K562 (cell line): ENCODE measurements around the gene GNPAT. TPM values are rescaled to one million over a fixed set of nuclear protein-coding genes. Genes with fewer than 3 reads are reported as not detected.

ENCODE experiments used
- ATAC-seq: fragments of 200-7000 bp; cut with Tn5 transposase; 3 replicates; pipeline ENCODE4 v1.9.1; 2020; ENCODE audit warnings: moderate library complexity
- BruUV-seq: library from RNA; stranded (reverse); fragments of 400-500 nt; replicated peaks from 2 replicates; lab custom pipeline; 2021; lab: Mats Ljungman, UMichigan
- CTCF ChIA-PET: fragments of 300-600 bp; formaldehyde crosslinking; extraction: SDS; loops from one replicate; lab custom pipeline; 2021; ENCODE audit warnings: low intra/inter-chr PET ratio; lab: Yijun Ruan, JAX
- POLR2A ChIA-PET: fragments of 300-600, 350-650 bp; sonication (Branson Sonifier 250); formaldehyde crosslinking; extraction: SDS; loops from one replicate; lab custom pipeline; 2021; ENCODE audit warnings: antibody characterized with exemption, inconsistent platforms; lab: Yijun Ruan, JAX
- DNase-seq, 4 experiments: peaks; one replicate each; pipeline versions ENCODE4 v3.0.0 to v3.0.0-alpha.2; 2011 to 2018; ENCODE audit warnings: low spot score in 3 of 4, mixed read lengths in 3 of 4; ENCODE audit errors: extremely low read depth in 1 of 4
- FAIRE-seq: peaks from 2 replicates; lab custom pipeline; 2011; peaks lifted over from hg19 to GRCh38; lab: Jason Lieb, UNC
- H2AFZ ChIP-seq: 2 replicates; pipeline ENCODE4 v1.6.0; 2011; ENCODE audit warnings: low read depth, low read length, control low read depth, inconsistent platforms
- H3K27ac ChIP-seq: fragments of 200-600 bp; 3 replicates; pipeline ENCODE4 v1.8.0; 2011; ENCODE audit warnings: low read depth, mild to moderate bottlenecking, control low read depth, inconsistent platforms, low read length, moderate library complexity, mixed read lengths; ENCODE audit errors: extremely low read depth
- H3K27me3 ChIP-seq, 2 experiments: fragments of 300-600 bp in 1 of 2; 2 replicates in 1 of 2; 3 replicates in 1 of 2; pipeline versions ENCODE4 v1.6.0 to v1.8.0; 2011; ENCODE audit warnings: inconsistent platforms in 2 of 2, low read length in 2 of 2, mild to moderate bottlenecking in 1 of 2, mixed read lengths in 1 of 2, moderate library complexity in 1 of 2; ENCODE audit not compliant: control insufficient read depth in 2 of 2, insufficient read depth in 2 of 2
- H3K36me3 ChIP-seq: fragments of 300-600 bp; 3 replicates; pipeline ENCODE4 v1.8.0; 2011; ENCODE audit warnings: mild to moderate bottlenecking, low read length, inconsistent platforms; ENCODE audit not compliant: control insufficient read depth, insufficient read depth
- H3K4me1 ChIP-seq, 2 experiments: fragments of 200-600 bp in 1 of 2; replicated peaks in 1 of 2; 2 replicates in 1 of 2; 3 replicates in 1 of 2; pipeline versions ENCODE4 v1.5.1 to v1.8.0; 2011; ENCODE audit warnings: inconsistent platforms in 2 of 2, low read length in 2 of 2, mild to moderate bottlenecking in 1 of 2, mixed read lengths in 1 of 2, moderate library complexity in 1 of 2; ENCODE audit not compliant: control insufficient read depth in 2 of 2, insufficient read depth in 2 of 2
- H3K4me2 ChIP-seq: 2 replicates; pipeline ENCODE4 v1.6.1; 2011; ENCODE audit warnings: low read length, control low read depth, inconsistent platforms, mixed read lengths; ENCODE audit not compliant: insufficient read depth
- H3K4me3 ChIP-seq: fragments of 200-600 bp; sonication (generic), shearing (Covaris generic); 2 replicates; pipeline ENCODE4 v1.5.1; 2016; ENCODE audit warnings: control low read depth, inconsistent platforms
- H3K79me2 ChIP-seq: fragments of 200-600 bp; 3 replicates; pipeline ENCODE4 v1.8.0; 2011; ENCODE audit warnings: low read length, inconsistent platforms; ENCODE audit not compliant: control insufficient read depth, insufficient read depth
- H3K9ac ChIP-seq, 2 experiments: 2 replicates each; pipeline versions ENCODE4 v1.6.0 to v1.6.1; 2011; ENCODE audit warnings: low read depth in 2 of 2, low read length in 2 of 2, control low read depth in 1 of 2, inconsistent platforms in 1 of 2, mild to moderate bottlenecking in 1 of 2, mixed read lengths in 1 of 2; ENCODE audit not compliant: insufficient read depth in 1 of 2
- H3K9me1 ChIP-seq: one replicate; pipeline ENCODE4 v1.6.0; 2011; ENCODE audit warnings: inconsistent platforms, mild to moderate bottlenecking, low read length, moderate library complexity; ENCODE audit not compliant: control insufficient read depth, insufficient read depth
- H3K9me3 ChIP-seq: replicated peaks from 2 replicates; pipeline ENCODE4 v1.5.1; 2011; ENCODE audit warnings: low read depth, low read length, inconsistent platforms; ENCODE audit not compliant: control insufficient read depth, insufficient read depth
- H4K20me1 ChIP-seq: replicated peaks from 2 replicates; pipeline ENCODE4 v1.6.1; 2011; ENCODE audit warnings: low read length, inconsistent platforms, mixed read lengths; ENCODE audit not compliant: control insufficient read depth, insufficient read depth
- CBFA2T3 ChIP-seq: fragments of 450-650 bp; IDR thresholded peaks from 2 replicates; pipeline ENCODE4 v1.6.1; 2017
- CCAR2 ChIP-seq: fragments of 200-400 bp; formaldehyde crosslinking; IDR thresholded peaks from 2 replicates; pipeline ENCODE4 v1.6.1; 2017; ENCODE audit warnings: mild to moderate bottlenecking, low read depth, low read length
- CSDE1 ChIP-seq, 2 experiments: fragments of 450-650 bp; IDR thresholded peaks; 2 replicates each; pipeline ENCODE4 v1.6.1; 2016; ENCODE audit warnings: mild to moderate bottlenecking in 1 of 2
- E2F3 ChIP-seq: fragments of 250-450 bp; sonication (Bioruptor Pico); IDR thresholded peaks from 2 replicates; pipeline ENCODE4 v1.4.0; 2020; ENCODE audit warnings: mild to moderate bottlenecking
- EP300 ChIP-seq: IDR thresholded peaks from 2 replicates; pipeline ENCODE4 v1.6.1; 2012; ENCODE audit warnings: low read length, improper control_type of control experiment
- FOXA3 ChIP-seq, 2 experiments: fragments of 450-650 bp in 1 of 2; sonication (generic) in 1 of 2; formaldehyde crosslinking; IDR thresholded peaks in 1 of 2; conservative IDR thresholded peaks in 1 of 2; 2 replicates each; pipeline versions ENCODE4 v1.4.0 to v1.8.0; 2020 to 2022; ENCODE audit warnings: mild to moderate bottlenecking in 2 of 2, missing genetic modification reagents in 1 of 2
- HDAC3 ChIP-seq: fragments of 450-650 bp; IDR thresholded peaks from 2 replicates; pipeline ENCODE4 v1.6.1; 2018; ENCODE audit warnings: borderline replicate concordance, mild to moderate bottlenecking, moderate library complexity; ENCODE audit not compliant: partially characterized antibody
- KLF1 ChIP-seq: fragments of 450-650 bp; IDR thresholded peaks from 2 replicates; pipeline ENCODE4 v1.6.1; 2016; ENCODE audit warnings: missing genetic modification characterization, missing compliant biosample characterization
- MCM3 ChIP-seq: fragments of 450-650 bp; IDR thresholded peaks from 2 replicates; pipeline ENCODE4 v1.6.1; 2016
- MEF2A ChIP-seq: IDR thresholded peaks from 2 replicates; pipeline ENCODE4 v1.6.1; 2011; ENCODE audit warnings: low read depth, mild to moderate bottlenecking, low read length, moderate library complexity; ENCODE audit not compliant: control insufficient read depth
- RBFOX2 ChIP-seq: fragments of 200-400 bp; formaldehyde crosslinking; IDR thresholded peaks from 2 replicates; pipeline ENCODE4 v1.6.1; 2017; ENCODE audit warnings: low read depth, mild to moderate bottlenecking, low read length, moderate library complexity
- RHOXF2B ChIP-seq: fragments of 250-450 bp; sonication (Bioruptor Pico); conservative IDR thresholded peaks from 2 replicates; pipeline ENCODE4 v1.5.1; 2021
- SMAD3 ChIP-seq: fragments of 450-650 bp; formaldehyde crosslinking; conservative IDR thresholded peaks from 2 replicates; pipeline ENCODE4 v1.4.0; 2020; ENCODE audit warnings: mild to moderate bottlenecking
- SMAD4 ChIP-seq: fragments of 250-450 bp; sonication (Bioruptor Pico); conservative IDR thresholded peaks from 2 replicates; pipeline ENCODE4 v1.8.0; 2021; ENCODE audit warnings: inconsistent platforms, mild to moderate bottlenecking, moderate library complexity
- YY1 ChIP-seq, 3 experiments: IDR thresholded peaks; 2 replicates each; pipeline ENCODE4 v1.6.1; 2011; ENCODE audit warnings: low read length in 2 of 3, mild to moderate bottlenecking in 2 of 3, moderate library complexity in 2 of 3, borderline replicate concordance in 1 of 3, control low read depth in 1 of 3, low read depth in 1 of 3; ENCODE audit not compliant: insufficient read depth in 3 of 3, insufficient replicate concordance in 2 of 3, control insufficient read depth in 1 of 3, insufficient read length in 1 of 3; ENCODE audit errors: extremely low read depth in 1 of 3
- ZNF444 ChIP-seq: fragments of 250-450 bp; sonication (Bioruptor Pico); IDR thresholded peaks from 2 replicates; pipeline ENCODE4 v1.4.0; 2020; ENCODE audit warnings: mild to moderate bottlenecking, moderate library complexity
- WGBS: fragments of 100-300 bp; shearing (Covaris generic); methylation state at CpG from one replicate; pipeline ENCODE4 v1.1.6; 2016; ENCODE audit warnings: low coverage, mixed read lengths; ENCODE audit not compliant: insufficient coverage; ENCODE audit errors: missing lambda C conversion rate; 5-methylcytosine and 5-hydroxymethylcytosine counted together
- in situ Hi-C: fragments of 300-500 bp; cut with MboI; formaldehyde crosslinking; loops from 4 replicates; pipeline ENCODE4 v1.15.0; 2018; ENCODE audit warnings: inconsistent platforms, mixed read lengths
- intact Hi-C: fragments of 100-400 bp; cut with micrococcal nuclease; formaldehyde crosslinking; loops from 2 replicates; pipeline ENCODE4 v1.14.2; 2022
- polyA plus RNA-seq, 8 experiments: library from polyadenylated mRNA; depleted of rRNA in 4 of 8; stranded (reverse) in 5 of 8; unstranded in 3 of 8; fragments of >200 nt; fragmentation: Nextera tagmentation in 2 of 8; fragmentation: Illumina TruSeq in 1 of 8; extraction: Ambion mirVana in 2 of 8; extraction: Trizol in 1 of 8; gene quantifications; 2 replicates each; pipeline versions ENCODE4 v1.2.1 to v1.2.3, GENCODE V29; 2011 to 2014; ENCODE audit warnings: inconsistent platforms in 1 of 8, missing spikeins in 1 of 8
- total RNA-seq, 7 experiments: library from RNA; depleted of rRNA in 6 of 7; stranded (reverse); fragments of >200 nt in 6 of 7; fragmentation: Illumina TruSeq in 2 of 7; extraction: Trizol in 2 of 7; gene quantifications; 2 replicates each; pipeline versions ENCODE4 v1.2.1 to v1.2.3, GENCODE V29; 2011 to 2021; ENCODE audit warnings: low replicate concordance in 1 of 7
- TF ChIP-seq, protein P1 (sequence below), 2 experiments: fragments of 450-650 bp in 1 of 2; sonication (generic) in 1 of 2; formaldehyde crosslinking in 1 of 2; IDR thresholded peaks in 1 of 2; conservative IDR thresholded peaks in 1 of 2; 2 replicates each; pipeline versions ENCODE4 v1.6.1 to v1.8.1; 2016 to 2023; ENCODE audit warnings: mild to moderate bottlenecking in 2 of 2, moderate library complexity in 2 of 2, inconsistent platforms in 1 of 2, missing genetic modification reagents in 1 of 2
- TF ChIP-seq, protein P2 (sequence below), 2 experiments: IDR thresholded peaks; 2 replicates each; pipeline ENCODE4 v1.6.1; 2011; ENCODE audit warnings: borderline replicate concordance in 1 of 2, control low read depth in 1 of 2, low read depth in 1 of 2, low read length in 1 of 2, mild to moderate bottlenecking in 1 of 2, mixed read lengths in 1 of 2, moderate library complexity in 1 of 2; ENCODE audit not compliant: insufficient read depth in 1 of 2, insufficient read length in 1 of 2, poor library complexity in 1 of 2, severe bottlenecking in 1 of 2; ENCODE audit errors: extremely low read depth in 1 of 2
- TF ChIP-seq, protein P3 (sequence below): fragments of 250-450 bp; sonication (Bioruptor Pico); IDR thresholded peaks from 2 replicates; pipeline ENCODE4 v1.9.0; 2021; ENCODE audit warnings: mild to moderate bottlenecking, inconsistent platforms

The GNPAT gene
- total and polyA plus RNA-seq, 9 of the 15 experiments (the other 6 are each of a cell fraction or from before 2014, with no cell fraction given), result 32.1 to 68.8 (median 50.7) TPM

DNA sequence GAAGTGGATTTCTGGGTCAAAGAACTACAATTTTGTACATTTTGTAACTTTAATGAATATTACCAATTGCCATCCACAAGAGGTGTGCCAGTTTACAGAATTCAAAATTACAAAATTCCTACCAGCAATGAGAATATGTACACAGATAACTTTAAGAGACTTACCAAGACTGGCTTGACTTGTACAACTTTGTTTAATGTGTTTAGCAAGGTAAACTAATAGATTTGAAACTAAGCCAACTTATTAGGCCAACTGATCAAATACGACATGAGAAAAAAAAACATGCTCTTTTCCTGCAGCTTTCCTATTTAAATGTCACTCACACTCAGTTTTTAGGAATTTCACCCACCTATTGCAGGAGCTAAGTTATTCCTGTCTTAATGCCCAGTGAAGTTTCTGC lies 85.2 kb downstream of the GNPAT start:
- H3K27ac ChIP-seq, result no peak overlapping the region
- FAIRE-seq, result no peak
- H4K20me1 ChIP-seq, result no peaks in the 10 kb centered on the region
- no peaks in the 10 kb centered on the region for H3K79me2 ChIP-seq
- no peak overlapping the region for H2AFZ ChIP-seq
- CTCF ChIA-PET, result no interaction called here
- no peak overlapping the region for H3K9ac ChIP-seq
- H3K36me3 ChIP-seq, result no peaks in the 10 kb centered on the region
- no peak overlapping the region for H3K4me2 ChIP-seq
- no TSS peak for BruUV-seq
- H3K4me3 ChIP-seq, result no peak overlapping the region
- intact Hi-C loops, result no loop called here
- in situ Hi-C loops, result no loop called here
- no peaks in the 10 kb centered on the region for H3K9me3 ChIP-seq
- H3K4me1 ChIP-seq, result no peaks in the 10 kb centered on the region; a peak in 1 of 5 replicates
- DNase-seq, result no peak
- H3K9me1 ChIP-seq, result no peaks in the 10 kb centered on the region
- 0% methylated on average over 1 of the region's 1 CpG for WGBS
- no peak for ATAC-seq
- POLR2A ChIA-PET, result interaction anchor here (0.7 kb wide), 2 partner anchors 60 to 527 kb away, joined by 3 to 4 read pairs; no protein-coding TSS in a partner anchor
- H3K27me3 ChIP-seq, result peaks cover 5 to 6% of the 10 kb centered on the region in 2 experiments; a peak in 3 of 5 replicates
- TF ChIP-seq YY1 (IDR thresholded peaks at IDR 0.05; ENCODE audit: borderline replicate concordance in 1 of 3, control insufficient read depth in 1 of 3, extremely low read depth in 1 of 3, insufficient read depth in 3 of 3, insufficient read length in 1 of 3, insufficient replicate concordance in 2 of 3, low read depth in 1 of 3, low read length in 2 of 3) (no peak), RBFOX2 (no peak), E2F3 (CRISPR knock-in tag) (no peak), HDAC3 (no peak), FOXA3 (CRISPR knock-in tag; conservative IDR thresholded peaks at IDR 0.05 in 1 of 2, IDR thresholded peaks at IDR 0.05 in 1 of 2) (no peak), CBFA2T3 (no peak), SMAD3 (CRISPR knock-in tag) (no peak), SMAD4 (CRISPR knock-in tag) (no peak), RHOXF2B (CRISPR knock-in tag) (no peak), MEF2A (no peak), CSDE1 (IDR thresholded peaks at IDR 0.05) (no peak), MCM3 (no peak), ZNF444 (CRISPR knock-in tag) (no peak), CCAR2 (no peak), KLF1 (tag) (no peak), EP300 (no peak)
- TF ChIP-seq, protein P1, sequence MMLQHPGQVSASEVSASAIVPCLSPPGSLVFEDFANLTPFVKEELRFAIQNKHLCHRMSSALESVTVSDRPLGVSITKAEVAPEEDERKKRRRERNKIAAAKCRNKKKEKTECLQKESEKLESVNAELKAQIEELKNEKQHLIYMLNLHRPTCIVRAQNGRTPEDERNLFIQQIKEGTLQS (IDR thresholded peaks at IDR 0.05), result no peak
- TF ChIP-seq, protein P1 (CRISPR knock-in tag; conservative IDR thresholded peaks at IDR 0.05), result no peak
- TF ChIP-seq, protein P2, sequence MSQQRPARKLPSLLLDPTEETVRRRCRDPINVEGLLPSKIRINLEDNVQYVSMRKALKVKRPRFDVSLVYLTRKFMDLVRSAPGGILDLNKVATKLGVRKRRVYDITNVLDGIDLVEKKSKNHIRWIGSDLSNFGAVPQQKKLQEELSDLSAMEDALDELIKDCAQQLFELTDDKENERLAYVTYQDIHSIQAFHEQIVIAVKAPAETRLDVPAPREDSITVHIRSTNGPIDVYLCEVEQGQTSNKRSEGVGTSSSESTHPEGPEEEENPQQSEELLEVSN (IDR thresholded peaks at IDR 0.05; ENCODE audit: borderline replicate concordance in 1 of 2, extremely low read depth in 1 of 2, insufficient read depth in 1 of 2, insufficient read length in 1 of 2, low read depth in 1 of 2, low read length in 1 of 2, poor library complexity in 1 of 2, severe bottlenecking in 1 of 2), result no peak
- TF ChIP-seq, protein P3, sequence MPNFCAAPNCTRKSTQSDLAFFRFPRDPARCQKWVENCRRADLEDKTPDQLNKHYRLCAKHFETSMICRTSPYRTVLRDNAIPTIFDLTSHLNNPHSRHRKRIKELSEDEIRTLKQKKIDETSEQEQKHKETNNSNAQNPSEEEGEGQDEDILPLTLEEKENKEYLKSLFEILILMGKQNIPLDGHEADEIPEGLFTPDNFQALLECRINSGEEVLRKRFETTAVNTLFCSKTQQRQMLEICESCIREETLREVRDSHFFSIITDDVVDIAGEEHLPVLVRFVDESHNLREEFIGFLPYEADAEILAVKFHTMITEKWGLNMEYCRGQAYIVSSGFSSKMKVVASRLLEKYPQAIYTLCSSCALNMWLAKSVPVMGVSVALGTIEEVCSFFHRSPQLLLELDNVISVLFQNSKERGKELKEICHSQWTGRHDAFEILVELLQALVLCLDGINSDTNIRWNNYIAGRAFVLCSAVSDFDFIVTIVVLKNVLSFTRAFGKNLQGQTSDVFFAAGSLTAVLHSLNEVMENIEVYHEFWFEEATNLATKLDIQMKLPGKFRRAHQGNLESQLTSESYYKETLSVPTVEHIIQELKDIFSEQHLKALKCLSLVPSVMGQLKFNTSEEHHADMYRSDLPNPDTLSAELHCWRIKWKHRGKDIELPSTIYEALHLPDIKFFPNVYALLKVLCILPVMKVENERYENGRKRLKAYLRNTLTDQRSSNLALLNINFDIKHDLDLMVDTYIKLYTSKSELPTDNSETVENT (CRISPR knock-in tag), result no peak
